Right lobe of liver (tissue), 4 donors: Measurements from ENCODE around the gene PPP1R18.

Source experiments
- CTCF ChIP-seq, 4 donors: fragments of 200-600 bp in 3 of 4; fragments of 450-650 bp in 1 of 4; IDR thresholded peaks; one replicate each; pipeline versions ENCODE4 v1.5.1 to v1.8.0; 2016 to 2022; ENCODE audit warnings: antibody characterized with exemption in 4 of 4, mild to moderate bottlenecking in 2 of 4
- POLR2A ChIP-seq: fragments of 450-650 bp; IDR thresholded peaks from one replicate; pipeline ENCODE4 v1.6.1; 2017; ENCODE audit warnings: antibody characterized with exemption, mild to moderate bottlenecking
- donor health status: DM: no; HTN: no; CAD: no.
- donor health status: DM: no; HTN: no; CAD: no.
- donor health status: DM: no; HTN: yes; CAD: no.

DNA sequence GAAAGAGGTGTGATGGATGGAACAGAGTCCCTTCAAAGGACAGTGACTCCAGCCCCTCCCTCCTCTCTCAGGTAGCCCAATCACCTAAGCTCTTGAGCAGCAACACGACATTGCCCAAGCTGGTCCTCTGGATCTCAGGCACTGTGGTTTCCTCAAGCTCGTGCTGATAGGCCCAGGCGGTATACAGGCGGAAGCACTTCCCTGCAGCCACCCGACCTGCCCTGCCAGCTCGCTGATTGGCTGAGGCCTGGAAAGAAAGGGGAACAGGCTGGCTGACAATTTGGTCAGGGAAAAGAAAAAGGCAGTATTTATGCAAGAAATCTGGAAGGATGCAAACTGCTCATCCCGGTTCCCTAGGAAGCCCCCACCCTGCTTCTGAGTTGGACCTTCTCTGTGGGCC, 29.9 kb downstream of the PPP1R18 start:
- no peak for TF ChIP-seq CTCF (IDR thresholded peaks at IDR 0.05)
- TF ChIP-seq POLR2A = no peak
